ENCODE data around the gene CHST3.

CHST3 gene

GRCh38 chr10:71920540-71921323 is 43.5 kb upstream of the CHST3 start:
- TF ChIP-seq RAD21 (IDR thresholded peaks at IDR 0.05; ENCODE audit: low read depth), result no peak
- TF ChIP-seq EGR1 (IDR thresholded peaks at IDR 0.05), result no peak
- no peak for TF ChIP-seq CEBPB (IDR thresholded peaks at IDR 0.05)
- no peak for TF ChIP-seq USF1 (IDR thresholded peaks at IDR 0.05)
- no peak for TF ChIP-seq CREB1 (IDR thresholded peaks at IDR 0.05; ENCODE audit: low read depth)
- TF ChIP-seq ZBTB7A (IDR thresholded peaks at IDR 0.05; ENCODE audit: low read depth), result no peak
- TF ChIP-seq NFIC (IDR thresholded peaks at IDR 0.05), result no peak
- TF ChIP-seq TCF12 (IDR thresholded peaks at IDR 0.05; ENCODE audit: low read depth), result no peak
- no peak for TF ChIP-seq REST (IDR thresholded peaks at IDR 0.05; ENCODE audit: low read depth)
- no peak for TF ChIP-seq YY1 (IDR thresholded peaks at IDR 0.05; ENCODE audit: low read depth)
- TF ChIP-seq TAF1 (IDR thresholded peaks at IDR 0.05; ENCODE audit: low read depth), result no peak
- no peak for TF ChIP-seq EP300 (IDR thresholded peaks at IDR 0.05; ENCODE audit: borderline replicate concordance)
- TF ChIP-seq TEAD4 (IDR thresholded peaks at IDR 0.05), result no peak

DNA sequence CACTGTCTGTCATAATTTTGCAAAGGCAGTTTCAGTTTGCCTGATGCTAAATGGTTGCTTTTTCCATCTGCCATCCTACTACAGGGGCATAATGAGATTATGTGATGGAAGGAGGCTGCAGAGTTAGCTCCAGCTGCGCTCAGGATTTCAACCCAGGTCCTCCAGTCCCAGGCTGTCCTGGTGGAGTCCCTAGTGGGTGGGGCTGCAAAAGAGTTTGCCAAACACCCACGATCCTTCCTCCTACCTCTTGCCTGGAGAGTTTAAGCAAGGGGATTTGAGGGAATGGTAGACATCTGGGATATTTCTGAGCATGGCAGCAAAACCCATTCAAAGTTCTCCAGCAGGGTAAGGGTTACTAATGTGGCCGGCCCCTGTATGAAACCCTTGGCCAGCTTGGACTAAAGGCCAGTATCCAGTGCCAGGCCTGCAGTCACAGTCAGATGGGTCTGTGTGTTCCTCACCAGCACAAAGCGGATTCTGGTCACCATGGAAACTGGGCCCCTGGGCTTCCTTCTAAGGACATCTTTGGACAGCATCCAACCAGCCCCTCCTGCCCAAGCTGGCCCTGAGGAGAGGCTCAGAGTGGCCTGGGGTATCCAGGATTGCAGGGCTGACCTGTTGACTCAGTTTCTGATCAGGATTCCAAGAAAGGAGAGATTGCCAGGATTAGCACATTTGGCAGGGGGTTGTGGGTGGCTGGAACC is 42.7 kb upstream of the CHST3 start:
- TF ChIP-seq CREB1 (IDR thresholded peaks at IDR 0.05; ENCODE audit: low read depth), result no peak
- no peak for TF ChIP-seq YY1 (IDR thresholded peaks at IDR 0.05; ENCODE audit: low read depth)
- TF ChIP-seq EGR1 (IDR thresholded peaks at IDR 0.05), result no peak
- no peak for TF ChIP-seq CEBPB (IDR thresholded peaks at IDR 0.05)
- TF ChIP-seq MAX (IDR thresholded peaks at IDR 0.05), result no peak
- no peak for TF ChIP-seq NFIC (IDR thresholded peaks at IDR 0.05)
- no peak for TF ChIP-seq TCF12 (IDR thresholded peaks at IDR 0.05; ENCODE audit: low read depth)
- no peak for TF ChIP-seq REST (IDR thresholded peaks at IDR 0.05; ENCODE audit: low read depth)
- TF ChIP-seq EP300 (IDR thresholded peaks at IDR 0.05; ENCODE audit: borderline replicate concordance), result no peak
- TF ChIP-seq TAF1 (IDR thresholded peaks at IDR 0.05; ENCODE audit: low read depth), result no peak
- no peak for TF ChIP-seq ZBTB7A (IDR thresholded peaks at IDR 0.05; ENCODE audit: low read depth)
- TF ChIP-seq FOXM1 (IDR thresholded peaks at IDR 0.05; ENCODE audit: borderline replicate concordance, low read depth), result no peak
- TF ChIP-seq USF1 (IDR thresholded peaks at IDR 0.05), result no peak
- no peak for TF ChIP-seq TEAD4 (IDR thresholded peaks at IDR 0.05)

DNA sequence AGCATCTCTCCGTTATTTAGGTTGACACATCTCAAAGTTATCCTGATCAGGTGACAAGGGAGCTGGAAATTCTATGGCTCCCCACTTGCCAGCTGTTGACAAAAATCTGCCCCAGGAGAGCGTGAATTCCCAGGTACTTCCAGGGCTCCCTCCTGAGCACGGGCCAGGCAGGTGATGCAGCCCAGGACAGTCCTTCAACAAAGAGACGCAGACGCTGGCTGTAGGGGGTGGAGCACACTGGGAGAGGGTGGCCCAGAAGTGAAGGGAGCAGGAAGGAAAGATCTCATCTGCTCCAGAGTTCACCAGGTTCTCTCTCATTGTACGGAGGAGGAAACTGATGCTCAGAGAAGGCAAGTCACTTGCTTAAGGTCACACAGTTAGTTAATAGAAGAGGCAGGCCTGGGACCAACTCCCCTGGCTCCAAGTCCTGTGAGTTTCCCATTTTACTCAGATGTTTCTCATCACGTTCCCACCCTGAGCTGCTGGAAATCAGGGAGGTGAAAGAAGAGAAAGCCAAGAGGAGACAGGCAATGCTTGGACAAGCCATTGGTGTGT is 41.0 kb upstream of the CHST3 start:
- TF ChIP-seq ZBTB7A (IDR thresholded peaks at IDR 0.05; ENCODE audit: low read depth) (no peak), FOXM1 (IDR thresholded peaks at IDR 0.05; ENCODE audit: borderline replicate concordance, low read depth) (no peak), USF1 (IDR thresholded peaks at IDR 0.05) (no peak)

GRCh38 chr10:71924771-71925170 is 39.4 kb upstream of the CHST3 start:
- no peak for TF ChIP-seq TCF12 (IDR thresholded peaks at IDR 0.05; ENCODE audit: low read depth)
- no peak for TF ChIP-seq RAD21 (IDR thresholded peaks at IDR 0.05; ENCODE audit: low read depth)
- TF ChIP-seq EGR1 (IDR thresholded peaks at IDR 0.05), result no peak
- TF ChIP-seq EP300 (IDR thresholded peaks at IDR 0.05; ENCODE audit: borderline replicate concordance), result no peak
- TF ChIP-seq NFIC (IDR thresholded peaks at IDR 0.05), result no peak
- no peak for TF ChIP-seq REST (IDR thresholded peaks at IDR 0.05; ENCODE audit: low read depth)
- no peak for TF ChIP-seq CREB1 (IDR thresholded peaks at IDR 0.05; ENCODE audit: low read depth)
- TF ChIP-seq FOXM1 (IDR thresholded peaks at IDR 0.05; ENCODE audit: borderline replicate concordance, low read depth), result no peak
- TF ChIP-seq USF1 (IDR thresholded peaks at IDR 0.05), result no peak
- no peak for TF ChIP-seq TAF1 (IDR thresholded peaks at IDR 0.05; ENCODE audit: low read depth)
- TF ChIP-seq CEBPB (IDR thresholded peaks at IDR 0.05), result no peak
- TF ChIP-seq YY1 (IDR thresholded peaks at IDR 0.05; ENCODE audit: low read depth), result no peak
